SHP77 treated with DMSO at 0.1 percent for 48 hours (cell line): Measurements from ENCODE around the gene MPPED2.

Experiments used
- DNase-seq: peaks from one replicate; lab custom pipeline; 2025; lab: John Stamatoyannopoulos, UW

MPPED2 gene

GRCh38 chr11:30527566-30527965, 58.6 kb downstream of the MPPED2 start:
- no peak for DNase-seq

GRCh38 chr11:30526558-30526957, 59.6 kb downstream of the MPPED2 start:
- no peak for DNase-seq

GRCh38 chr11:30522536-30523243, 63.5 kb downstream of the MPPED2 start:
- no peak for DNase-seq

GRCh38 chr11:30521297-30522071, 64.7 kb downstream of the MPPED2 start:
- DNase-seq, result no peak

- DNase-seq, result no peak
These were observed 73.1 kb downstream of the MPPED2 start for GRCh38 chr11:30513087-30513486.

- DNase-seq, result no peak
These were observed 74.7 kb downstream of the MPPED2 start for GRCh38 chr11:30511408-30511807.

- DNase-seq, result no peak
These were observed 75.4 kb downstream of the MPPED2 start for GRCh38 chr11:30510750-30511149.

GRCh38 chr11:30509364-30509763, 76.8 kb downstream of the MPPED2 start:
- DNase-seq, result no peak

GRCh38 chr11:30508594-30508993, 77.6 kb downstream of the MPPED2 start:
- no peak for DNase-seq

- DNase-seq, result no peak
These were observed 80.5 kb downstream of the MPPED2 start for GRCh38 chr11:30505603-30506002.

- no peak for DNase-seq
These were observed 81.7 kb downstream of the MPPED2 start for GRCh38 chr11:30504468-30504867.

GRCh38 chr11:30503156-30503555, 83.0 kb downstream of the MPPED2 start:
- no peak for DNase-seq

- DNase-seq, result no peak
These were observed 83.8 kb downstream of the MPPED2 start for GRCh38 chr11:30502305-30502704.

GRCh38 chr11:30501744-30502143, 84.4 kb downstream of the MPPED2 start:
- no peak for DNase-seq

GRCh38 chr11:30499940-30500339, 86.2 kb downstream of the MPPED2 start:
- DNase-seq, result no peak

GRCh38 chr11:30497600-30497999, 88.6 kb downstream of the MPPED2 start:
- DNase-seq, result no peak

- no peak for DNase-seq
These were observed 89.2 kb downstream of the MPPED2 start for GRCh38 chr11:30496935-30497334.

GRCh38 chr11:30495437-30495836, 90.7 kb downstream of the MPPED2 start:
- DNase-seq, result no peak

GRCh38 chr11:30489511-30489910, 96.6 kb downstream of the MPPED2 start:
- no peak for DNase-seq

- DNase-seq, result no peak
These were observed 97.1 kb downstream of the MPPED2 start for GRCh38 chr11:30489076-30489475.

GRCh38 chr11:30488304-30488998, 97.7 kb downstream of the MPPED2 start:
- DNase-seq, result peak; percentile 79

GRCh38 chr11:30487200-30487898, 98.8 kb downstream of the MPPED2 start:
- no peak for DNase-seq
